T-helper 1 cell (primary cell): ENCODE data around the gene DUS3L.
"Not testable (repeated sequence)": the region's sequence is repeated elsewhere in the genome, so short reads cannot be mapped to it uniquely, and the experiment has no call there.

Source experiments
- DNase-seq, 5 donors: peaks; one replicate each; pipeline ENCODE4 v3.0.0-alpha.2; 2012 to 2020

DUS3L gene

GRCh38 chr19:5767949-5768348, 23.0 kb downstream of the DUS3L start:
- DNase-seq = no peak

- DNase-seq = no peak
These were observed 25.7 kb downstream of the DUS3L start for GRCh38 chr19:5765220-5765619.

GRCh38 chr19:5762608-5763217, 28.2 kb downstream of the DUS3L start:
- no peak for DNase-seq

GRCh38 chr19:5753743-5754142, 37.2 kb downstream of the DUS3L start:
- no peak for DNase-seq

GRCh38 chr19:5751709-5752108, 39.3 kb downstream of the DUS3L start:
- DNase-seq = no peak

- DNase-seq = no peak
These were observed 41.5 kb downstream of the DUS3L start for GRCh38 chr19:5749505-5749904.

GRCh38 chr19:5748920-5749319, 42.0 kb downstream of the DUS3L start:
- DNase-seq = not testable (repeated sequence)

- DNase-seq = not testable (repeated sequence)
These were observed 46.0 kb downstream of the DUS3L start for GRCh38 chr19:5744999-5745398.

GRCh38 chr19:5743630-5744029, 47.3 kb downstream of the DUS3L start:
- DNase-seq = no peak

- DNase-seq = no peak
These were observed 48.9 kb downstream of the DUS3L start for GRCh38 chr19:5742051-5742450.

GRCh38 chr19:5738423-5738822, 52.5 kb downstream of the DUS3L start:
- no peak for DNase-seq
